Liver (tissue), 9 donors: ENCODE measurements around the gene PDZD8. TPM values are rescaled to one million over a fixed set of nuclear protein-coding genes. Genes with fewer than 3 reads are reported as not detected.

ENCODE experiments used
- DNase-seq: peaks from one replicate; pipeline ENCODE4 v3.0.0-alpha.2; 2017; ENCODE audit warnings: low spot score
- H3K27ac ChIP-seq, 2 donors: one replicate each; pipeline ENCODE4 v1.7.0; 2013; ENCODE audit warnings: inconsistent platforms in 2 of 2, low read length in 2 of 2, control low read depth in 1 of 2, low read depth in 1 of 2, mild to moderate bottlenecking in 1 of 2
- H3K27me3 ChIP-seq, 4 donors: one replicate each; pipeline versions ENCODE4 v1.6.1 to v1.7.0; 2013; ENCODE audit warnings: low read length in 3 of 4, inconsistent platforms in 1 of 4, mild to moderate bottlenecking in 1 of 4, moderate library complexity in 1 of 4; ENCODE audit not compliant: control insufficient read depth in 4 of 4, insufficient read depth in 4 of 4
- H3K36me3 ChIP-seq, 4 donors: one replicate each; pipeline versions ENCODE4 v1.6.1 to v1.7.0; 2013; ENCODE audit warnings: low read length in 3 of 4, mild to moderate bottlenecking in 3 of 4, low read depth in 1 of 4, moderate library complexity in 1 of 4; ENCODE audit not compliant: control insufficient read depth in 4 of 4, insufficient read depth in 3 of 4
- H3K4me1 ChIP-seq, 4 donors: one replicate each; pipeline versions ENCODE4 v1.6.1 to v1.7.0; 2013; ENCODE audit warnings: low read length in 3 of 4, mild to moderate bottlenecking in 3 of 4, moderate library complexity in 1 of 4; ENCODE audit not compliant: control insufficient read depth in 4 of 4, insufficient read depth in 4 of 4
- H3K4me3 ChIP-seq, 3 donors: one replicate each; pipeline versions ENCODE4 v1.6.1 to v1.7.0; 2013; ENCODE audit warnings: low read length in 3 of 3, control low read depth in 1 of 3, low read depth in 1 of 3, mild to moderate bottlenecking in 1 of 3
- H3K9ac ChIP-seq, 2 donors: one replicate each; pipeline ENCODE4 v1.7.0; 2013; ENCODE audit warnings: low read length in 2 of 2, mild to moderate bottlenecking in 2 of 2, moderate library complexity in 2 of 2, control low read depth in 1 of 2, low read depth in 1 of 2
- H3K9me3 ChIP-seq, 4 donors: one replicate each; pipeline versions ENCODE4 v1.6.1 to v1.7.0; 2013; ENCODE audit warnings: low read length in 3 of 4; ENCODE audit not compliant: control insufficient read depth in 4 of 4
- EGR1 ChIP-seq, 2 donors: IDR thresholded peaks; 2 replicates each; pipeline ENCODE4 v1.6.1; 2016 to 2018; ENCODE audit warnings: antibody characterized with exemption in 2 of 2, low read depth in 2 of 2
- FOXA1 ChIP-seq: IDR thresholded peaks from 2 replicates; pipeline ENCODE4 v1.6.1; 2016; ENCODE audit warnings: antibody characterized with exemption
- GABPA ChIP-seq, 2 donors: IDR thresholded peaks in 1 of 2; conservative IDR thresholded peaks in 1 of 2; 2 replicates each; pipeline ENCODE4 v1.6.1; 2016; ENCODE audit warnings: antibody characterized with exemption in 2 of 2, mild to moderate bottlenecking in 1 of 2, moderate library complexity in 1 of 2
- HNF4A ChIP-seq, 2 donors: conservative IDR thresholded peaks; 2 replicates each; pipeline ENCODE4 v1.6.1; 2016; ENCODE audit warnings: antibody characterized with exemption in 2 of 2, mild to moderate bottlenecking in 2 of 2
- HNF4G ChIP-seq: IDR thresholded peaks from 2 replicates; pipeline ENCODE4 v1.6.1; 2016; ENCODE audit warnings: antibody characterized with exemption
- JUND ChIP-seq, 2 donors: IDR thresholded peaks; 2 replicates each; pipeline ENCODE4 v1.6.1; 2016; ENCODE audit warnings: antibody characterized with exemption in 2 of 2
- RAD21 ChIP-seq, 2 donors: IDR thresholded peaks; 2 replicates each; pipeline ENCODE4 v1.6.1; 2016; ENCODE audit warnings: antibody characterized with exemption in 2 of 2, mild to moderate bottlenecking in 2 of 2
- RXRA ChIP-seq, 2 donors: IDR thresholded peaks; 2 replicates each; pipeline ENCODE4 v1.6.1; 2017 to 2018; ENCODE audit warnings: antibody characterized with exemption in 2 of 2, mild to moderate bottlenecking in 1 of 2
- SP1 ChIP-seq: IDR thresholded peaks from 2 replicates; pipeline ENCODE4 v1.6.1; 2018; ENCODE audit warnings: antibody characterized with exemption, mild to moderate bottlenecking
- TAF1 ChIP-seq: conservative IDR thresholded peaks from 2 replicates; pipeline ENCODE4 v1.6.1; 2016; ENCODE audit warnings: antibody characterized with exemption, mild to moderate bottlenecking
- YY1 ChIP-seq: IDR thresholded peaks from 2 replicates; pipeline ENCODE4 v1.6.1; 2016; ENCODE audit warnings: antibody characterized with exemption, mild to moderate bottlenecking
- WGBS: extraction: QIAGEN DNeasy Blood & Tissue Kit; methylation state at CpG from one replicate; pipeline ENCODE4 v1.1.7; 2013; 5-methylcytosine and 5-hydroxymethylcytosine counted together
- polyA plus RNA-seq, 2 donors: library from polyadenylated mRNA; stranded (reverse) in 1 of 2; unstranded in 1 of 2; fragments of 200-250 nt in 1 of 2; fragments of >200 nt in 1 of 2; fragmentation: Nextera tagmentation in 1 of 2; extraction: Ambion mirVana in 1 of 2; gene quantifications; one replicate each; pipeline versions ENCODE4 v1.2.1 to v1.2.3, GENCODE V29; 2013 to 2015
- total RNA-seq, 2 donors: library from RNA; depleted of rRNA; stranded (reverse); fragments of >200 nt; gene quantifications; one replicate each; pipeline ENCODE4 v1.2.3, GENCODE V29; 2014
- TF ChIP-seq, protein P1 (sequence below): IDR thresholded peaks from 2 replicates; pipeline ENCODE4 v1.6.1; 2016; ENCODE audit warnings: antibody characterized with exemption
- TF ChIP-seq, protein P2 (sequence below): fragments of 150-350 bp; IDR thresholded peaks from 2 replicates; pipeline ENCODE4 v1.5.1; 2017; ENCODE audit warnings: improper control_type of control experiment, low read depth, low read length; ENCODE audit not compliant: missing input control
- TF ChIP-seq, protein P3 (sequence below): IDR thresholded peaks from 2 replicates; pipeline ENCODE4 v1.6.1; 2016; ENCODE audit warnings: antibody characterized with exemption
- TF ChIP-seq, protein P4 (sequence below): IDR thresholded peaks from 2 replicates; pipeline ENCODE4 v1.6.1; 2016; ENCODE audit warnings: antibody characterized with exemption
- TF ChIP-seq, protein P5 (sequence below): IDR thresholded peaks from 2 replicates; pipeline ENCODE4 v1.6.1; 2016; ENCODE audit warnings: antibody characterized with exemption, mild to moderate bottlenecking
- donor health status: healthy.
- donor health status: healthy.
- donor health status: healthy.
- donor health status: healthy.
- donor health status: healthy.

PDZD8 gene
- total and polyA plus RNA-seq, 4 donors, result 9.3 to 38.9 (median 15.1) TPM

DNA sequence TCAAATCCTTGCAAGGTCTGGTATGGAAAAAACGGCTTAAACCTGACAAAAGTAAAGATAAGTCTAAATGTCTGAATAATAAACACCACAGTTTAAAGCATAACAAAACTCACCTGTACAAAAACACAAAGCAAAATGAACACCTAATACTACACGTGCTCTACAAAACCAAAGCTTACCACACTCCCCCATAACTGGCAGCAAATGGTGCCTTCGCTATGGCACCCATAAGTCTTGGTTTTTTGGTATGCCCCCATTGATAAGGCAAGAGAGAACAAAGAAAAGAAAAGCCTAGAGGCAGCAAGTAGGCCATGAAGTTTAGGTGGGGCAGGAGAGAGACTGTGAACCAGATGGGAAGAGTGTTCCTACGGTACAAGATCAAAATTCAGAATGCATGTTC, 34.2 kb downstream of the PDZD8 start:
- Histone ChIP-seq H3K9ac (no peak overlapping the region), H3K9me3 (no peaks in the 10 kb centered on the region), H3K36me3 (peaks cover 0 to 2% (median 0%) of the 10 kb centered on the region in 4 donors), H3K27ac (no peak overlapping the region), H3K4me1 (peaks cover 7 to 53% (median 24%) of the 10 kb centered on the region in 4 donors), H3K4me3 (no peak overlapping the region), H3K27me3 (no peaks in the 10 kb centered on the region)
- DNase-seq, result no peak
- no peak for TF ChIP-seq TAF1
- no peak for TF ChIP-seq YY1
- TF ChIP-seq, protein P1, sequence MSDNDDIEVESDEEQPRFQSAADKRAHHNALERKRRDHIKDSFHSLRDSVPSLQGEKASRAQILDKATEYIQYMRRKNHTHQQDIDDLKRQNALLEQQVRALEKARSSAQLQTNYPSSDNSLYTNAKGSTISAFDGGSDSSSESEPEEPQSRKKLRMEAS, result no peak
- TF ChIP-seq, protein P2, sequence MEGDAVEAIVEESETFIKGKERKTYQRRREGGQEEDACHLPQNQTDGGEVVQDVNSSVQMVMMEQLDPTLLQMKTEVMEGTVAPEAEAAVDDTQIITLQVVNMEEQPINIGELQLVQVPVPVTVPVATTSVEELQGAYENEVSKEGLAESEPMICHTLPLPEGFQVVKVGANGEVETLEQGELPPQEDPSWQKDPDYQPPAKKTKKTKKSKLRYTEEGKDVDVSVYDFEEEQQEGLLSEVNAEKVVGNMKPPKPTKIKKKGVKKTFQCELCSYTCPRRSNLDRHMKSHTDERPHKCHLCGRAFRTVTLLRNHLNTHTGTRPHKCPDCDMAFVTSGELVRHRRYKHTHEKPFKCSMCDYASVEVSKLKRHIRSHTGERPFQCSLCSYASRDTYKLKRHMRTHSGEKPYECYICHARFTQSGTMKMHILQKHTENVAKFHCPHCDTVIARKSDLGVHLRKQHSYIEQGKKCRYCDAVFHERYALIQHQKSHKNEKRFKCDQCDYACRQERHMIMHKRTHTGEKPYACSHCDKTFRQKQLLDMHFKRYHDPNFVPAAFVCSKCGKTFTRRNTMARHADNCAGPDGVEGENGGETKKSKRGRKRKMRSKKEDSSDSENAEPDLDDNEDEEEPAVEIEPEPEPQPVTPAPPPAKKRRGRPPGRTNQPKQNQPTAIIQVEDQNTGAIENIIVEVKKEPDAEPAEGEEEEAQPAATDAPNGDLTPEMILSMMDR, result no peak
- TF ChIP-seq JUND (IDR thresholded peaks at IDR 0.05), result no peak
- TF ChIP-seq, protein P3, sequence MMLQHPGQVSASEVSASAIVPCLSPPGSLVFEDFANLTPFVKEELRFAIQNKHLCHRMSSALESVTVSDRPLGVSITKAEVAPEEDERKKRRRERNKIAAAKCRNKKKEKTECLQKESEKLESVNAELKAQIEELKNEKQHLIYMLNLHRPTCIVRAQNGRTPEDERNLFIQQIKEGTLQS, result no peak
- TF ChIP-seq HNF4G, result no peak
- TF ChIP-seq HNF4A (conservative IDR thresholded peaks at IDR 0.05), result no peak
- no peak for TF ChIP-seq SP1
- no peak for TF ChIP-seq GABPA (IDR thresholded peaks at IDR 0.05 in 1 of 2, conservative IDR thresholded peaks at IDR 0.05 in 1 of 2)
- TF ChIP-seq, protein P4, sequence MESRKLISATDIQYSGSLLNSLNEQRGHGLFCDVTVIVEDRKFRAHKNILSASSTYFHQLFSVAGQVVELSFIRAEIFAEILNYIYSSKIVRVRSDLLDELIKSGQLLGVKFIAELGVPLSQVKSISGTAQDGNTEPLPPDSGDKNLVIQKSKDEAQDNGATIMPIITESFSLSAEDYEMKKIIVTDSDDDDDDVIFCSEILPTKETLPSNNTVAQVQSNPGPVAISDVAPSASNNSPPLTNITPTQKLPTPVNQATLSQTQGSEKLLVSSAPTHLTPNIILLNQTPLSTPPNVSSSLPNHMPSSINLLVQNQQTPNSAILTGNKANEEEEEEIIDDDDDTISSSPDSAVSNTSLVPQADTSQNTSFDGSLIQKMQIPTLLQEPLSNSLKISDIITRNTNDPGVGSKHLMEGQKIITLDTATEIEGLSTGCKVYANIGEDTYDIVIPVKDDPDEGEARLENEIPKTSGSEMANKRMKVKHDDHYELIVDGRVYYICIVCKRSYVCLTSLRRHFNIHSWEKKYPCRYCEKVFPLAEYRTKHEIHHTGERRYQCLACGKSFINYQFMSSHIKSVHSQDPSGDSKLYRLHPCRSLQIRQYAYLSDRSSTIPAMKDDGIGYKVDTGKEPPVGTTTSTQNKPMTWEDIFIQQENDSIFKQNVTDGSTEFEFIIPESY, result no peak
- TF ChIP-seq, protein P5, sequence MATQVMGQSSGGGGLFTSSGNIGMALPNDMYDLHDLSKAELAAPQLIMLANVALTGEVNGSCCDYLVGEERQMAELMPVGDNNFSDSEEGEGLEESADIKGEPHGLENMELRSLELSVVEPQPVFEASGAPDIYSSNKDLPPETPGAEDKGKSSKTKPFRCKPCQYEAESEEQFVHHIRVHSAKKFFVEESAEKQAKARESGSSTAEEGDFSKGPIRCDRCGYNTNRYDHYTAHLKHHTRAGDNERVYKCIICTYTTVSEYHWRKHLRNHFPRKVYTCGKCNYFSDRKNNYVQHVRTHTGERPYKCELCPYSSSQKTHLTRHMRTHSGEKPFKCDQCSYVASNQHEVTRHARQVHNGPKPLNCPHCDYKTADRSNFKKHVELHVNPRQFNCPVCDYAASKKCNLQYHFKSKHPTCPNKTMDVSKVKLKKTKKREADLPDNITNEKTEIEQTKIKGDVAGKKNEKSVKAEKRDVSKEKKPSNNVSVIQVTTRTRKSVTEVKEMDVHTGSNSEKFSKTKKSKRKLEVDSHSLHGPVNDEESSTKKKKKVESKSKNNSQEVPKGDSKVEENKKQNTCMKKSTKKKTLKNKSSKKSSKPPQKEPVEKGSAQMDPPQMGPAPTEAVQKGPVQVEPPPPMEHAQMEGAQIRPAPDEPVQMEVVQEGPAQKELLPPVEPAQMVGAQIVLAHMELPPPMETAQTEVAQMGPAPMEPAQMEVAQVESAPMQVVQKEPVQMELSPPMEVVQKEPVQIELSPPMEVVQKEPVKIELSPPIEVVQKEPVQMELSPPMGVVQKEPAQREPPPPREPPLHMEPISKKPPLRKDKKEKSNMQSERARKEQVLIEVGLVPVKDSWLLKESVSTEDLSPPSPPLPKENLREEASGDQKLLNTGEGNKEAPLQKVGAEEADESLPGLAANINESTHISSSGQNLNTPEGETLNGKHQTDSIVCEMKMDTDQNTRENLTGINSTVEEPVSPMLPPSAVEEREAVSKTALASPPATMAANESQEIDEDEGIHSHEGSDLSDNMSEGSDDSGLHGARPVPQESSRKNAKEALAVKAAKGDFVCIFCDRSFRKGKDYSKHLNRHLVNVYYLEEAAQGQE, result no peak
- TF ChIP-seq FOXA1, result no peak
- TF ChIP-seq RXRA (IDR thresholded peaks at IDR 0.05), result no peak
- TF ChIP-seq EGR1 (IDR thresholded peaks at IDR 0.05; ENCODE audit: low read depth in 2 of 2), result no peak
- no peak for TF ChIP-seq RAD21 (IDR thresholded peaks at IDR 0.05)
- WGBS, result 91% methylated on average over 4 of the region's 4 CpGs

DNA sequence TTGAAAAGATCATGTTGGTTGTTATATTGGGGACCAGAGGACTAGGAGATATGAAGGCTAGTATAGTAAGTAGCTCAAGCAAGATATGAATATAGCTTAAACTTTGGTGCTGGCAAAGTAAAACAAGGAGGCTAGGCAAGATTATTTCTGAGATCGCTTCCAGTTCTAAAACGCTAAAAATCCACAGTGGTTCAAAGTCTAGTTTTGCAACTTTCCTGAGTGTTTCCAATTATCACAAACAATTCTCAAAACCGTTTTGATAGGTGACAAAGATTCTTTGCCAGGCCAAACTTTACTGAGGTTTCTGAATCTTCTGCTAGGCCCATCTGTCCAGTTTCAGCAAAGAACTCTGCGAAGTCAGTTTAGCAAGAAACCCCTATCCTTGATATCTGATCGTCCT, 35.3 kb downstream of the PDZD8 start:
- TF ChIP-seq JUND (IDR thresholded peaks at IDR 0.05), result peak in 1 of 2 donors; percentile 14
- TF ChIP-seq, protein P1, result no peak
- no peak for TF ChIP-seq EGR1 (IDR thresholded peaks at IDR 0.05; ENCODE audit: low read depth in 2 of 2)
- TF ChIP-seq HNF4A (conservative IDR thresholded peaks at IDR 0.05), result peak; percentile 64 to 74
- TF ChIP-seq HNF4G, result peak; percentile 48
- TF ChIP-seq TAF1, result no peak
- TF ChIP-seq, protein P3, result no peak
- TF ChIP-seq SP1, result peak; percentile 16
- no peak for TF ChIP-seq GABPA (IDR thresholded peaks at IDR 0.05 in 1 of 2, conservative IDR thresholded peaks at IDR 0.05 in 1 of 2)
- Histone ChIP-seq H3K9ac (no peak overlapping the region), H3K36me3 (peaks cover 0 to 2% (median under 1%) of the 10 kb centered on the region in 4 donors), H3K4me1 (peaks cover 7 to 53% (median 24%) of the 10 kb centered on the region in 4 donors), H3K9me3 (no peaks in the 10 kb centered on the region), H3K4me3 (no peak overlapping the region), H3K27me3 (no peaks in the 10 kb centered on the region), H3K27ac (peak overlapping the region in 1 of 2 donors; percentile 2)
- WGBS, result 57% methylated on average over 5 of the region's 5 CpGs
- no peak for DNase-seq
